Activated T-cell treated with anti-CD3 and anti-CD28 coated beads, Interleukin-2, amount 50 U/mL, for 24 hours (primary cell): ENCODE results near the gene MYO1F.

ENCODE experiments used
- DNase-seq: peaks from one replicate; pipeline ENCODE4 v3.0.0-alpha.2; 2020
- H3K27ac Mint-ChIP-seq: 2 replicates; pipeline ENCODE4 v1.8.0; 2020; ENCODE audit warnings: mild to moderate bottlenecking, mixed read lengths
- H3K27me3 Mint-ChIP-seq: 2 replicates; pipeline ENCODE4 v1.8.0; 2020; ENCODE audit warnings: mixed read lengths
- H3K36me3 Mint-ChIP-seq: 2 replicates; pipeline ENCODE4 v1.8.0; 2020; ENCODE audit warnings: low read depth, mixed read lengths
- H3K4me1 Mint-ChIP-seq: 2 replicates; pipeline ENCODE4 v1.8.0; 2020; ENCODE audit warnings: low read depth, mixed read lengths
- H3K4me3 Mint-ChIP-seq: 2 replicates; pipeline ENCODE4 v1.8.0; 2020; ENCODE audit warnings: mild to moderate bottlenecking, moderate library complexity, mixed read lengths
- H3K9me3 Mint-ChIP-seq: 2 replicates; pipeline ENCODE4 v1.8.0; 2020; ENCODE audit warnings: mixed read lengths

Gene MYO1F

GRCh38 chr19:8473648-8474476, 103.4 kb downstream of the MYO1F start:
- H3K27me3 Mint-ChIP-seq = no peaks in the 10 kb centered on the region
- no peaks in the 10 kb centered on the region for H3K9me3 Mint-ChIP-seq

More at GRCh38 chr19:8473648-8474476, 103.4 kb downstream of the MYO1F start:
- DNase-seq = no peak
- Mint-ChIP-seq H3K4me3 (no peak overlapping the region), H3K36me3 (peaks cover 98% of the 10 kb centered on the region), H3K27ac (peak overlapping the region; percentile 85), H3K4me1 (peaks cover 64% of the 10 kb centered on the region)
